ENCODE measurements around the gene FRMD6.

DNA sequence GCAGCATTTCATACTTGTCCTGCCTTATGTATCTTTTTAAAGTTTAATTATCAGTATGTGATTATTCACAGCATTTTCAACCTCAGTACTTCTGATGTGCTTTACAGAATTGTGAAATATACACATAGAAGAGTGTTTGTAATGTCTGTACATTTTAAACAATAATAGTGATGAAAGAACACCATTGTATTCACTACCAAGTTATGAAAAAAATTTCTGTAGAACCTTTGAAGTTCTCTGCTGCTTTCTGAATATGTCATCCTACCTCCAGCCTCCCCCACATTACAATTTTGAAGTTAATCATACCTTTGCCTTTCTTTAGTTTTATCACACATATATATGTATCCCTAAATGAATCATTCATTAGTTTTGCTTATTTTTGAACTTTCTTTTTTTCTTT is 24.8 kb downstream of the FRMD6 start:
- TF ChIP-seq, protein P1, sequence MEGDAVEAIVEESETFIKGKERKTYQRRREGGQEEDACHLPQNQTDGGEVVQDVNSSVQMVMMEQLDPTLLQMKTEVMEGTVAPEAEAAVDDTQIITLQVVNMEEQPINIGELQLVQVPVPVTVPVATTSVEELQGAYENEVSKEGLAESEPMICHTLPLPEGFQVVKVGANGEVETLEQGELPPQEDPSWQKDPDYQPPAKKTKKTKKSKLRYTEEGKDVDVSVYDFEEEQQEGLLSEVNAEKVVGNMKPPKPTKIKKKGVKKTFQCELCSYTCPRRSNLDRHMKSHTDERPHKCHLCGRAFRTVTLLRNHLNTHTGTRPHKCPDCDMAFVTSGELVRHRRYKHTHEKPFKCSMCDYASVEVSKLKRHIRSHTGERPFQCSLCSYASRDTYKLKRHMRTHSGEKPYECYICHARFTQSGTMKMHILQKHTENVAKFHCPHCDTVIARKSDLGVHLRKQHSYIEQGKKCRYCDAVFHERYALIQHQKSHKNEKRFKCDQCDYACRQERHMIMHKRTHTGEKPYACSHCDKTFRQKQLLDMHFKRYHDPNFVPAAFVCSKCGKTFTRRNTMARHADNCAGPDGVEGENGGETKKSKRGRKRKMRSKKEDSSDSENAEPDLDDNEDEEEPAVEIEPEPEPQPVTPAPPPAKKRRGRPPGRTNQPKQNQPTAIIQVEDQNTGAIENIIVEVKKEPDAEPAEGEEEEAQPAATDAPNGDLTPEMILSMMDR (IDR thresholded peaks at IDR 0.05), result no peak
- no peak for TF ChIP-seq POLR2A (IDR thresholded peaks at IDR 0.05)

All from right lobe of liver (tissue), 4 donors.